ENCODE results near the gene EFHC2. TPM values are rescaled to one million over a fixed set of nuclear protein-coding genes. Genes with fewer than 3 reads are reported as not detected.
"Not testable (repeated sequence)": the region's sequence is repeated elsewhere in the genome, so short reads cannot be mapped to it uniquely, and the experiment has no call there.

Gene EFHC2
- total and polyA plus RNA-seq, 2 donors, result 0.80 to 3.8 TPM

- H3K4me3 ChIP-seq (ENCODE audit: low read length in 2 of 2); H3K4me1 ChIP-seq (ENCODE audit: control insufficient read depth in 2 of 2, insufficient read depth in 2 of 2, low read length in 2 of 2); H3K9me3 ChIP-seq (ENCODE audit: control insufficient read depth in 2 of 2, insufficient read depth in 1 of 2, low read length in 1 of 2); H3K27ac ChIP-seq (ENCODE audit: low read depth in 1 of 2, low read length in 1 of 2); H3K27me3 ChIP-seq (ENCODE audit: control insufficient read depth in 2 of 2, insufficient read depth in 1 of 2, low read length in 1 of 2); DNase-seq (ENCODE audit: low read depth in 6 of 9, low spot score in 9 of 9); H3K36me3 ChIP-seq (ENCODE audit: control insufficient read depth in 2 of 2, insufficient read depth in 2 of 2, low read length in 1 of 2): not testable (repeated sequence)
- 97% methylated on average over 5 of the region's 5 CpGs for WGBS
Measured at GRCh38 chrX:44187915-44188314, 155.6 kb downstream of the EFHC2 start.

- WGBS, result 73% methylated on average over 2 of the region's 2 CpGs
- Histone ChIP-seq H3K4me1 (ENCODE audit: control insufficient read depth in 2 of 2, insufficient read depth in 2 of 2, low read length in 2 of 2) (no peaks in the 10 kb centered on the region), H3K4me3 (ENCODE audit: low read length in 2 of 2) (no peak overlapping the region), H3K9me3 (ENCODE audit: control insufficient read depth in 2 of 2, insufficient read depth in 1 of 2, low read length in 1 of 2) (no peaks in the 10 kb centered on the region), H3K36me3 (ENCODE audit: control insufficient read depth in 2 of 2, insufficient read depth in 2 of 2, low read length in 1 of 2) (no peaks in the 10 kb centered on the region), H3K27me3 (ENCODE audit: control insufficient read depth in 2 of 2, insufficient read depth in 1 of 2, low read length in 1 of 2) (no peaks in the 10 kb centered on the region), H3K27ac (ENCODE audit: low read depth in 1 of 2, low read length in 1 of 2) (no peak overlapping the region)
- no peak for DNase-seq (ENCODE audit: low read depth in 6 of 9, low spot score in 9 of 9)
Measured at GRCh38 chrX:44183329-44183728, 160.1 kb downstream of the EFHC2 start.

- no peaks in the 10 kb centered on the region for H3K9me3 ChIP-seq (ENCODE audit: control insufficient read depth in 2 of 2, insufficient read depth in 1 of 2, low read length in 1 of 2)
- no peaks in the 10 kb centered on the region for H3K4me1 ChIP-seq (ENCODE audit: control insufficient read depth in 2 of 2, insufficient read depth in 2 of 2, low read length in 2 of 2)
- H3K27me3 ChIP-seq (ENCODE audit: control insufficient read depth in 2 of 2, insufficient read depth in 1 of 2, low read length in 1 of 2), result no peaks in the 10 kb centered on the region
- no peak overlapping the region for H3K4me3 ChIP-seq (ENCODE audit: low read length in 2 of 2)
- WGBS, result 98% methylated on average over 6 of the region's 6 CpGs
- H3K36me3 ChIP-seq (ENCODE audit: control insufficient read depth in 2 of 2, insufficient read depth in 2 of 2, low read length in 1 of 2), result no peaks in the 10 kb centered on the region
- DNase-seq (ENCODE audit: low read depth in 6 of 9, low spot score in 9 of 9), result no peak
- H3K27ac ChIP-seq (ENCODE audit: low read depth in 1 of 2, low read length in 1 of 2), result no peak overlapping the region
Measured at GRCh38 chrX:44178274-44179053, 165.0 kb downstream of the EFHC2 start.

- Histone ChIP-seq H3K9me3 (ENCODE audit: control insufficient read depth in 2 of 2, insufficient read depth in 1 of 2, low read length in 1 of 2) (no peaks in the 10 kb centered on the region), H3K4me1 (ENCODE audit: control insufficient read depth in 2 of 2, insufficient read depth in 2 of 2, low read length in 2 of 2) (no peaks in the 10 kb centered on the region), H3K27me3 (ENCODE audit: control insufficient read depth in 2 of 2, insufficient read depth in 1 of 2, low read length in 1 of 2) (no peaks in the 10 kb centered on the region), H3K27ac (ENCODE audit: low read depth in 1 of 2, low read length in 1 of 2) (no peak overlapping the region), H3K36me3 (ENCODE audit: control insufficient read depth in 2 of 2, insufficient read depth in 2 of 2, low read length in 1 of 2) (no peaks in the 10 kb centered on the region), H3K4me3 (ENCODE audit: low read length in 2 of 2) (no peak overlapping the region)
- no peak for DNase-seq (ENCODE audit: low read depth in 6 of 9, low spot score in 9 of 9)
- 97% methylated on average over 2 of the region's 2 CpGs for WGBS
Measured at GRCh38 chrX:44175455-44175854, 168.0 kb downstream of the EFHC2 start.

- WGBS, result 93% methylated on average over 3 of the region's 3 CpGs
- no peak for DNase-seq (ENCODE audit: low read depth in 6 of 9, low spot score in 9 of 9)
- H3K36me3 ChIP-seq (ENCODE audit: control insufficient read depth in 2 of 2, insufficient read depth in 2 of 2, low read length in 1 of 2), result no peaks in the 10 kb centered on the region
Measured at GRCh38 chrX:44174061-44174460, 169.4 kb downstream of the EFHC2 start.

GRCh38 chrX:44173219-44173618, 170.3 kb downstream of the EFHC2 start:
- 95% methylated on average over 3 of the region's 3 CpGs for WGBS
- no peaks in the 10 kb centered on the region for H3K4me1 ChIP-seq (ENCODE audit: control insufficient read depth in 2 of 2, insufficient read depth in 2 of 2, low read length in 2 of 2)
- H3K27ac ChIP-seq (ENCODE audit: low read depth in 1 of 2, low read length in 1 of 2), result no peak overlapping the region

More at GRCh38 chrX:44174061-44174460, 169.4 kb downstream of the EFHC2 start:
- Histone ChIP-seq H3K27me3 (ENCODE audit: control insufficient read depth in 2 of 2, insufficient read depth in 1 of 2, low read length in 1 of 2) (no peaks in the 10 kb centered on the region), H3K4me1 (ENCODE audit: control insufficient read depth in 2 of 2, insufficient read depth in 2 of 2, low read length in 2 of 2) (no peaks in the 10 kb centered on the region), H3K27ac (ENCODE audit: low read depth in 1 of 2, low read length in 1 of 2) (no peak overlapping the region), H3K9me3 (ENCODE audit: control insufficient read depth in 2 of 2, insufficient read depth in 1 of 2, low read length in 1 of 2) (no peaks in the 10 kb centered on the region), H3K4me3 (ENCODE audit: low read length in 2 of 2) (no peak overlapping the region)

GRCh38 chrX:44167116-44167515, 176.4 kb downstream of the EFHC2 start:
- Histone ChIP-seq H3K9me3 (ENCODE audit: control insufficient read depth in 2 of 2, insufficient read depth in 1 of 2, low read length in 1 of 2) (no peaks in the 10 kb centered on the region), H3K27me3 (ENCODE audit: control insufficient read depth in 2 of 2, insufficient read depth in 1 of 2, low read length in 1 of 2) (no peaks in the 10 kb centered on the region), H3K4me3 (ENCODE audit: low read length in 2 of 2) (no peak overlapping the region), H3K36me3 (ENCODE audit: control insufficient read depth in 2 of 2, insufficient read depth in 2 of 2, low read length in 1 of 2) (no peaks in the 10 kb centered on the region), H3K4me1 (ENCODE audit: control insufficient read depth in 2 of 2, insufficient read depth in 2 of 2, low read length in 2 of 2) (no peaks in the 10 kb centered on the region), H3K27ac (ENCODE audit: low read depth in 1 of 2, low read length in 1 of 2) (no peak overlapping the region)
- 91% methylated on average over 1 of the region's 1 CpG for WGBS
- DNase-seq (ENCODE audit: low read depth in 6 of 9, low spot score in 9 of 9), result no peak

More at GRCh38 chrX:44173219-44173618, 170.3 kb downstream of the EFHC2 start:
- Histone ChIP-seq H3K9me3 (ENCODE audit: control insufficient read depth in 2 of 2, insufficient read depth in 1 of 2, low read length in 1 of 2) (no peaks in the 10 kb centered on the region), H3K36me3 (ENCODE audit: control insufficient read depth in 2 of 2, insufficient read depth in 2 of 2, low read length in 1 of 2) (no peaks in the 10 kb centered on the region), H3K27me3 (ENCODE audit: control insufficient read depth in 2 of 2, insufficient read depth in 1 of 2, low read length in 1 of 2) (no peaks in the 10 kb centered on the region), H3K4me3 (ENCODE audit: low read length in 2 of 2) (no peak overlapping the region)
- no peak for DNase-seq (ENCODE audit: low read depth in 6 of 9, low spot score in 9 of 9)

GRCh38 chrX:44162964-44163475, 180.5 kb downstream of the EFHC2 start:
- no peaks in the 10 kb centered on the region for H3K9me3 ChIP-seq (ENCODE audit: control insufficient read depth in 2 of 2, insufficient read depth in 1 of 2, low read length in 1 of 2)
- no peaks in the 10 kb centered on the region for H3K27me3 ChIP-seq (ENCODE audit: control insufficient read depth in 2 of 2, insufficient read depth in 1 of 2, low read length in 1 of 2)
- DNase-seq (ENCODE audit: low read depth in 6 of 9, low spot score in 9 of 9), result no peak
- H3K4me3 ChIP-seq (ENCODE audit: low read length in 2 of 2), result no peak overlapping the region
- no peaks in the 10 kb centered on the region for H3K4me1 ChIP-seq (ENCODE audit: control insufficient read depth in 2 of 2, insufficient read depth in 2 of 2, low read length in 2 of 2)
- no peak overlapping the region for H3K27ac ChIP-seq (ENCODE audit: low read depth in 1 of 2, low read length in 1 of 2)
- no peaks in the 10 kb centered on the region for H3K36me3 ChIP-seq (ENCODE audit: control insufficient read depth in 2 of 2, insufficient read depth in 2 of 2, low read length in 1 of 2)

- Histone ChIP-seq H3K36me3 (ENCODE audit: control insufficient read depth in 2 of 2, insufficient read depth in 2 of 2, low read length in 1 of 2) (no peaks in the 10 kb centered on the region), H3K27ac (ENCODE audit: low read depth in 1 of 2, low read length in 1 of 2) (no peak overlapping the region)
- 98% methylated on average over 2 of the region's 2 CpGs for WGBS
Measured at GRCh38 chrX:44157858-44158257, 185.6 kb downstream of the EFHC2 start.

More at GRCh38 chrX:44157858-44158257, 185.6 kb downstream of the EFHC2 start:
- no peak for DNase-seq (ENCODE audit: low read depth in 6 of 9, low spot score in 9 of 9)
- no peaks in the 10 kb centered on the region for H3K9me3 ChIP-seq (ENCODE audit: control insufficient read depth in 2 of 2, insufficient read depth in 1 of 2, low read length in 1 of 2)
- H3K4me1 ChIP-seq (ENCODE audit: control insufficient read depth in 2 of 2, insufficient read depth in 2 of 2, low read length in 2 of 2), result no peaks in the 10 kb centered on the region
- no peak overlapping the region for H3K4me3 ChIP-seq (ENCODE audit: low read length in 2 of 2)
- no peaks in the 10 kb centered on the region for H3K27me3 ChIP-seq (ENCODE audit: control insufficient read depth in 2 of 2, insufficient read depth in 1 of 2, low read length in 1 of 2)
